ENCODE measurements around the gene SMIM36.
"Not testable (repeated sequence)": the region's sequence is repeated elsewhere in the genome, so short reads cannot be mapped to it uniquely, and the experiment has no call there.

Gene SMIM36

DNA sequence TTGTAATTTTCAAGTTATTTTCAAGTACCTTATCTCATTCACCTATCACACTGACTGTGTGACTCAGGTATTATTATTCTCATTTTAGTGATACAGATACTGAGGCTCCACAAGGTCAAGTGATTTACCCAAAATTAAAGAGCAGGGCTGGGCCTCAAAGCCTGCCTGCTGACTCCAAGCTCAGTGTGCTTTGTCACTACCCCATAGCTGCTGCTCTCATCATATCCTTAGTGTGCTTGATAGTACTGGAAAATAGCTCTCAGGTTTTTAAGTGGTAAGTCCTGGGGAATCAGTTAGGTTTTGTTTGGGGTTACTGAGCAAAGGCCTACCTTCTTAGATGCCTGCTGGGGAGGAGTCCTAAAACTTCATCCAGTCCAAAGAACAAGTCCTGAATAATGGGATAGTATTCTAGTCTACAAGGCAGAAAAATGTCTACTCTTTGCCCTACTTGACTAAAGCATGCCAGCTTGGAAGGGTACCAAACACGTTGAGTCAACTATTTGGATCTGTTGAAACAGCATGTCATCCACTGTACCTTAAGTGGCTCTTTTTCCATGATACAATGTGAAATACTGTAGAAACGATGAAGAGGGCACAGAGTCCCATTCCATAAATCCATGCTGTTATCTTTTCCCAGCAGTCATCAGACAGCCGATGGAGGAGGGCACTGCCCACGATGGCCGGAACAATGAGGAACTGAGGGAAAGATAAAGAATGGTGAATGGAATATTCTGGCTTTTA is 100.4 kb downstream of the SMIM36 start:
- no peak for DNase-seq

DNA sequence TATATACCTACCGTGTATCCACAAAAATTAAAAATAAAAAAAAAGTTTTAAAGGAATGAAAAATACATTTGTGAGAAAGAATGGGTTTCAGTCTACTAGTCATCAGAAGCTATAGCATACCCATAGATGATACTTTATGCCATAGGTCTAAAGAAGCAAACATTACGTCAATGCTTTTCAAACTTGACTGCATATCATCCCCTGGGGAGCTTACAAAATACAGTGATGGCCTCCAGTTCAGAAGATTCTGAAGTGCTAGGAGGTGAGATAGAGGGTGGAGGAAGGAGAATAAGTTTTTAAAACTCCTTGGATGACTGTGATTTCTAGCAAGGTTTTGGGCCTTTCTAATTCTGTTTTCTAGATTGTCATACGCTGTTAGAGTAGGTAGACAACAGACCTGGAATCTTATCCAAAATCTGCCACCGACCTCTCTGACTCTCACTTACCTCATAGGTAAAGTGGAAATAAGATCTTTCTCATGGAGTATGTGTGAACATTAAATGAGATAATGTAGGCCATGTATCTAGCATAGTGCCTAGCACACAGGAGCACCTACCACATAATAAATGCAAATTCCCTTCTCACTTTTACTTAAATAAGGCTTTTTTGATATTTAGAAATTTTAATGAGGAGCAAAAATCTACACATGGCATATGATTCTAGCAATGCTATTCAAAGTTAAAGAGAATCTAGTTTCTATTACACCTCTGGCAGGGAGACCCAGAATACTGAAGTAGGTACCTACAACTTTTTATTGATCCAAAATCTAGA is 102.0 kb downstream of the SMIM36 start:
- DNase-seq, result no peak

DNA sequence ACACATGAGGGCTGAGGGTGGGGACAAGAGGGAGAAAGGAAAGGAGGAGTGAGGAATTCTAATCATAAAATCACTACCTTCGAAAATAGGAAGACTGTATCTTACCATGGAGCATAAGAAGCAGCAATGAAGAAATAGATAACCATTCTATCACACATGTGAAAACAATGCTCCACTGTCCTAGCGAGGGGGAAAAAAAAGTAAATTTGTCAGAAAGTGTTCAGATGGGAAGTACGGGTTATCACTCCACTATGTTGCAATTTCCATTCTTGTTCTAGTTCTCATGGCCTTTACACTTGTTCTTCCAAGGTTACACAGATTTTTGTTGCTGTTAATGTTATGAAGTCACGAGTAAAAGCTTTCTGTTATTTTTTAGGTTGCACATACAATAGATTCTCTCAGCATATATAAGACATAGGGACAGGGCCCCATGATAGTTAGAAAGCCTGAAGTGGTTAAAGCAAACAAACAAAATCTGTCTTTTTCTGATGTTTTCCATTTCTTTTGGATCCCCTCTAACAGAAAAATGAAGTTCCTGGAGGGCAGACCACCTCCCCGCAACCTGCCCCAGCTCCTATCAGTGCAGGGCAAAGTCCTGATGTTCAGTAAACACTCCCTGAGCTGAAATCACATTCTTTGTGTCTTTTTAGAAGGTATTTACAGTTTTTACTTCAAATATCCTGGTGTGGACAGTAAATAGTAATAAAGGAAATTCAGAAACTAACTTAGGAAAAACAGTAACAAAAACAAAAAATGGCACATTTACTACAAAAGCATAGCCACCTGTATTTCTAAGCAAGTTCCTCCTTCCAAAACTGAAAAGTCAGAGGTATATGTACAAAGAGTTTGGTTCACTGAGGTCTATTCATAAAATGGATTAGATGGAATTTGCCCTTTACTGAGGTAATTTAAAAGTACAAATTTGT is 103.3 kb downstream of the SMIM36 start:
- no peak for DNase-seq

DNA sequence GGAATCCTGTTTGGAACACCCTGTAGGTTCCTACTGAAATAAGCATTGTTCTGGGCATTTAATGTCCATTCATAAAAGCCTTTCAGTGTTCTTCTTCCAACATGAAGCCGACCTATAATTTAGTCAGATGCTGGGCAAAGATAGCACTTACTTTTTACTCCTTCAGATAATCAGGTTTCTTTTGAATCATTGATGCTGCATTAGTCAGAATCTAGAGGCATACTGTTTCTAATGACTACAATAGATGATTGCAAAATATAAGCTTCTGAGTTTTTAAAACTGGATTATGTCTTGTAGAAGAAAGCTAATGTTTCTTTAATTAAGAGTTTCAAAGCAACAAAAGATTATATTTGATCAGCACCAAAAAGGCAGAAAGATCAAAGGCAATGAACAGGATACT is 105.7 kb downstream of the SMIM36 start:
- no peak for DNase-seq

DNA sequence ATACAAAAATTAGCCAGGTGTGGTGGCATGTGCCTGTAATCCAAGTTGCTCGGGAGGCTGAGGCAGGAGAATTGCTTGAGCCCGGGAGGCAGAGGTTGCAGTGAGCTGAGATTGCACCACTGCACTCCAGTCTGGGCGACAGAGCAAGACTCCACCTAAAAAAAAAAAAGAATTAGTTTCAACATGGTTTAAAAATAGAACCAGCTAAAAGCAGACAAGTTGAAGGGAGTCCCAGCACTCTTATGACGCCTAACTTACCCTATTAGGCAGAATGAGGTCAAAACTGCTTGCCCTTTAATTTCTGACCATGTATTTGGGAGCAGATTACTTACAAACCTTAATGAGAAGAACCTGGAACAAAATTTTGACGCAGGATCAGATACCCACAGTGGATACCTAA is 107.1 kb downstream of the SMIM36 start:
- DNase-seq, result not testable (repeated sequence)

DNA sequence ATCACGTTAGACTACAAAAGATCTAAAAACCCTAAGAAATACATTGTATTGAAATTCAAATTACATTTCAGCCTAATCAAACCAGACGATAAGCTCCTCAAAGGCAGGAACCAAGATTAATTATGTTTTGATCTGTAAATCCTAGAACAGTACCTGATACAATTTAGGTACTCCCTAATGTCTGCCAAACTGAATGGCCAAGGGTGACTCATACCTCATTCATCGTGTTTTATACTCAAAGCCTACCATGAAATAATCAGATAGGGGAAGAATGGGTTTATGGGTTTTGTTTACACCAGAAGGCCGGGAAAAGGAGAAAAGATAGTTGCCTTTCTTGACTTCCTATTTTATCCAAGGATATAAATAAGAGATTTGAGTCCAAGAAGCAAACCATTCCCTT is 108.9 kb downstream of the SMIM36 start:
- DNase-seq, result no peak

Measured in retina (tissue), 1 donor.